DMS153 (cell line): ENCODE results near the gene JAKMIP1.
"Not testable (repeated sequence)": the region's sequence is repeated elsewhere in the genome, so short reads cannot be mapped to it uniquely, and the experiment has no call there.

Experiments used
- DNase-seq: peaks from one replicate; lab custom pipeline; 2025; lab: John Stamatoyannopoulos, UW

Gene JAKMIP1

DNA sequence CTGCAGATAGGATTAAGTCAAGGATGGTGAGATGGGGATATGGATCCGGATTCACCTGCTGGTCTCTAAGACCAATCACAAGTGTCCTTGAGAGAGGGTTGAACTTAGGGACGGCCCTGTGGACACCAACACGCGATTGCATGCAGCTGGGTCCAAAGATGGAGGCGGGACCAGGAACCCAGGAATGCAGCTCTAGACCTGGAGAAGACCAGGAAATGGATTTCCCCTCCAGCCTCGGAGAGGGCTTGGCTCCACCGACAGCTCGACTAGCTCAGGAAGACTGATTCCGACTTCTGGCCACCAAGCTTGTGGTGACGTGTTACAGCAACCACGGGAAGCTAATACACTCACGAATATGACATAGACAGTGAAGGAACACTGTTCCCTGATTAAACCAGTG is 186.8 kb downstream of the JAKMIP1 start:
- no peak for DNase-seq

DNA sequence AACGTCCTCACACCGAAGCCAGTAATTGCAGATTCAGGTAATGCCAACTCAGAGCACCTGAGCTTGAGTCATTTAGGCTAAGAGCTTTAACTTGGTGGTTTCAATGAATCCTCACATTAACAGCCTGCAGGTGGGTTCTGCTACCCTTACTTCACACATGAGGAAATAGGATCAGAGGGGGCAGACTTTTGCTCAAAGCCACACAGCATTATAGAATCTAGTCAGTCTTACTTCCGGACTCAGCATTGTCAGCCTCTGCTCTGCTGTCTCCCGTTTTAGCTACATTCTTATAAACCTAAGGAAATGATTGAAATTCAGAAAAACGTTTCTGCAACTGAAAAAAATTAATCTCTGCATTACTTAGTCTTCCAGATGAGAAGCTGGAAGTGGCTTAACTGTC is 188.1 kb downstream of the JAKMIP1 start:
- DNase-seq: no peak

DNA sequence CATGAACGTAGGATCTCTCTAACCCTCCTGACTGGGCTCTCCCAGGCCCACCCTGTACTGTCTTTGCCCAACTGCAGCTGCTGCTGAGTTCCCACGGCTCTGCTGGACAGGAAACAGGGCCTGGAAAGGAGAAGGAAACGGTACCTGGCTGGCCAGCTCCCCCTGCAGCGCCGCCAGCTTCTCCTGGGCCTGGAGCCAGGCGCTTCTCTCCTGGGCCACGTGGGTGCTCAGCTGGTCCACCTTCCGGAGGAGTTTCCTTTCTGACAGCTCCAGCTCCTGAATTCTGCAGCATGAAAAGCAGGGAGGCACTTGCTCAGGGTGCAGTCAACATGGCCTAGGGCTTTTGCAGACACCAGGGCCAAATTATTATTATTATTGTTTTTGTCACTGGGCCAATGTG is 188.7 kb downstream of the JAKMIP1 start:
- DNase-seq: peak; percentile 30

DNA sequence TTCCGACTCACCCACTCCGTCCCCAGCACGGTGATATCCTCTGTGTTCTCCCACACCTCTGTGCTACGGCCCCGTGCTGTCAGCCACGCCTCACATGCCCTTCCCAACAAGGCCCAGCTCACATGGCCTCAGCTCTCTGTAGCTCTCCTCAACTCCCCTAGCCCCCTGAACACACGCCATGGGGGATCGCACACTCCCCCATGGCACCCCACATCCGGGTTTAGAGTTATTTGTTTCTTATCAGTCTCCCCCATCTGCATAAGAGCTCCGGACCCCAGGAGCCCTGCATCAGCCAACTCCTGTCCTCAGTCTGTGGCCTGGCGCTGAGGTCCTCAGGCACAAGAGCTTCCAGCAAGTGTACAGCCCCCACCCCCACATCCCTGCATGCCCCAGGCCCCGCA is 189.1 kb downstream of the JAKMIP1 start:
- no peak for DNase-seq

DNA sequence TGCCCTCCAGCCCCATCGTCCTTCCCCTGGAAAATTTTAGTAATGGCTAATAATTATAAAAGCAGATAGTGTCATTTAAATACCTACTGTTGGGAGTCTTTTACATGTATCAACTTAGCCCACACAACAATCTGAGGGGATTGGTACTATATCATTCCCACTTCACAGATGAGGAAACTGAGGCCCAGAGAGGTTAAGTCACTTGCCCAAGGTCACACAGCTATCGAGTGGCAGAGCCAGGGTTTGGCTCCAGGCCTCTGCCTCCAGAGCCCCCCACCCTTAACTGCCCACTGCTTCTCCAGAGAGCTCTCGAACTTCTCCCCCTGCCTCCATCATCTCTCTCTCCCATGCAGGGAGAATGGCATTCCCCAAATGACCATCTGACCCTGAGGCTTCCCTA is 189.6 kb downstream of the JAKMIP1 start:
- no peak for DNase-seq

DNA sequence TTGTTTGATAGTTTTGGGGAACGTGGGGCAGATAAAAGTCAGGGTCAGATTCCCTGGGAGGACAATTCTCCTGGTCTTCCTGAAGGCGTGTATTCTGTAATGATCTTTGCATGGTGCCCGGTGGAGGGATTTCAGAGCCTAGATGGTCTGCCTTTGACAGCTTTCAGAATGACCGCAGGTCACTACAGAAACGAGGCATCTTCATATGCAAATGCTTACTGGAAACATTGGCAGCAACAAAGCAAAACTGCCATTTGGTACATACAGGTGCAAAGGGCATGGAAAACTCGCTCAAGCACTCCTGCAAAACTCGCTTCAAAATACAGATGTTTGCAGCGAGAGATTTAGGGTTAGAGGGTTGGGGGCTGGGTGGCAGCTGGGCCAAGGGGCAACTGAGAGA is 190.9 kb downstream of the JAKMIP1 start:
- DNase-seq: no peak

DNA sequence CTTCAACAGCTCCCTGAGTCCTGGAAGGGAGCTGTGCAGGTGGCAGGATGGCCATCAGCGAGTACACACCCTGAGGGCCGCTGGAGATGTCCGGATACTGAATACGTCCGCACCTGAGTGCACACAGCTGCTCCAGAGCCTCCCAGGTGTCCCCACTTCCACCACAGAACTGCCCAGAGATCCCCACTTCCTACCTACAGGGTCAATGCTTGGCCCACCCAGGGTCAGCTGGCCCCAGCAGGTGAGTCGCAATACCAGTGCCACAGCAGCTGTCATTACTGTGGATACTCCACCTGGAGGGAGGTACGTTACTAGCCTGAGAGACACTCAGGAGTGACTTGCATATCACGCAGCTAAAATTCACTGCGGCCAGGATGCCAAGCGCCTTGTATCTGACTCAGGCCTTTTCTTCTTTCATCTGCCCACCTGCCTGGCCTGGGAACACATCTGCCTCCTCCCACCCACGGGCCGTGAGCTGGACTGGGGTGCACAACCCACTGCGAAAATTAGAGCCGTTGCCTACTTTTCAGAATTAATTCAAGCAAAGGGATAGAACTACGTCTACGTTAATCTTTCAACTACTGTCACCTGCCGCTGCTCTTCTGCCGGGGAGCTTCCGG is 191.5 kb downstream of the JAKMIP1 start:
- no peak for DNase-seq

DNA sequence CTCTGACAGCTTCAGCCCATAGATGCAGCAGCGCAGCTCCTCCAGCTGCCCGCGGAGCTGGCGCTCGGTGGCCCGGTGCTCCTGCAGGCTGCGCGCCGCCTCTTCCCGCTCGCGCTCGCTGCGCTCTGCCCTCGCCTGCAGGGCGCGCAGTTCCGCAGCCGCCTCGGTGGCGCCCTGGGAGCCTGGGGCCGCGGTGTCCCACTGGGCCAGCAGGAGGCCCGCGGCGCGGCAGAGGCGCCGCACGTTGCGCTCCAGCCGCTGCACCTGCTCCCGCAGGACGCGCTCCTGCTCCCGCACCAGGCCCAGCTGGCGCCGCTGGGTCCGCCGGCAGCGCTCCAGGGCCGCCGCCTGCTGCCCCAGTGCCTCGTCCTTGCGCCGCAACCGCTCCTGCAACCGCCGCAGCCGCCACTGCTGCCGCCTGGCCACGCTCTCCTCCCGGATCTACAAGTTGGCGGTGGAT is 192.2 kb downstream of the JAKMIP1 start:
- DNase-seq: no peak

DNA sequence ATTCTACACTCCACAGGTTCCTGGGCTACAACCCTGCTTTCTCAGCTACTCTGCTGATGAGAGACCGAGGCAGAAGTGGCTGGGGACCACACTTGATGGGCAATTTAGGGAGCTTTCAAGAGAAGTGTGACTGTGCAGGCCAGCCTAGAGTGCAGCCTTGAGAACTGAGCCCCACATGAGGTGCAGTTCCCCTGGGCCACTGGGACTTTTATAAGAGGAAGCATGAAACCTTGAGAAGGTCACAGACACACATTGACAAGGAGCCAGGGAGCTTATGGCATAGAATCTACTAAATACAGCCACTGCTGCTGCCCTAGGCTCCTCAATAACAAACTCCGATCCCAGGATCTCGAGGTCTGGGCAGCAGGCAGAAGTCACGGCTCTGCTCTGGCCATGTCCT is 195.2 kb downstream of the JAKMIP1 start:
- DNase-seq: no peak

DNA sequence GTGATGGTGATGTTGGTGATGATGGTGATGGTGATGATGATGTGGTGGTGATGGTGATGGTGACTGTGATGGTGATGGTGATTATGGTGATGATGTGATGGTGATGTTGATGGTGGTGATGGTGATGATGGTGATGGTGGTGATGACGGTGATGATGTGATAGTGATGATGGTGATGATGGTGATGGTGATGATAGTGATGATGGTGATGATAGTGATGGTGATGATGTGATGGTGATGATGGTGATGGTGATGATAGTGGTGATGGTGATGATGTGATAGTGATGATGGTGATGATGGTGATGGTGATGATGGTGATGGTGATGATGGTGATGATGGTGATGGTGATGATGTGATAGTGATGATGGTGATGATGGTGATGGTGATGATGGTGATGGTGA is 196.9 kb downstream of the JAKMIP1 start:
- not testable (repeated sequence) for DNase-seq

DNA sequence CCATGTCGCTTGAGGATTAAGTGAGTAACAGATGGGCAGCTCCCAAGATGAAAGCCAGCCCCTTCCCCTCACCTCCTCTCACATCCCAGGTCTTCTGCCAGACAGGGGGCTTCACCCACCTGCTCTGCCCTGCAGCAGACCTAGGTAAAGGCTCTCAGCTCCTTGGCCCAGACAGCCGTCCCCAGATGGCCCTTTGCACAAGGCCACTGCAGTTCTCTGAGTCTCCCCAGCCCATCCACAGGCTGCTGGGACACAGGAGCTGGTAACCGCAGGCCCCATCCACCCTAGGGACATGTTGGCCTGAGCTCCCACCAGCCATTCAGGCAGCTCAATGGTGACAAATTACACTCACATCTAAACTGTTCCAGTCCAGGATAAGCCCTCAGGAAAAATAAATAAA is 197.4 kb downstream of the JAKMIP1 start:
- DNase-seq: no peak

DNA sequence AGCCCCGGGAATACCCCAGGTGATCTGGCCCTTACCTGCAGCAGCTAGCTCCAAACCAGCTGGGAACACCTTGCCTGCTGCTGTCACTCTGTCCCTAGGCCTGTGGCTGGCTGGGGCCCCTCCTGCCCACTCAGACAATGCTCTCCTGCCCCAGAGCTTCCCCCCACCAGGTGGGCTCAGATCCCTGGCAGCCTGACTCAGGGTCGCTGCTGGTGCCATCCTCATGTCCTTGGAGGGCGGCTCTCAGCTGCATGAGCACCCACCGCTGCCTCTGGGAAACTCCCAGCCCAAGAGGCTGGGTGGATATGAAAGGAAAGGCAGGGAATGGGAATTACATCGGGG is 197.9 kb downstream of the JAKMIP1 start:
- DNase-seq: no peak

DNA sequence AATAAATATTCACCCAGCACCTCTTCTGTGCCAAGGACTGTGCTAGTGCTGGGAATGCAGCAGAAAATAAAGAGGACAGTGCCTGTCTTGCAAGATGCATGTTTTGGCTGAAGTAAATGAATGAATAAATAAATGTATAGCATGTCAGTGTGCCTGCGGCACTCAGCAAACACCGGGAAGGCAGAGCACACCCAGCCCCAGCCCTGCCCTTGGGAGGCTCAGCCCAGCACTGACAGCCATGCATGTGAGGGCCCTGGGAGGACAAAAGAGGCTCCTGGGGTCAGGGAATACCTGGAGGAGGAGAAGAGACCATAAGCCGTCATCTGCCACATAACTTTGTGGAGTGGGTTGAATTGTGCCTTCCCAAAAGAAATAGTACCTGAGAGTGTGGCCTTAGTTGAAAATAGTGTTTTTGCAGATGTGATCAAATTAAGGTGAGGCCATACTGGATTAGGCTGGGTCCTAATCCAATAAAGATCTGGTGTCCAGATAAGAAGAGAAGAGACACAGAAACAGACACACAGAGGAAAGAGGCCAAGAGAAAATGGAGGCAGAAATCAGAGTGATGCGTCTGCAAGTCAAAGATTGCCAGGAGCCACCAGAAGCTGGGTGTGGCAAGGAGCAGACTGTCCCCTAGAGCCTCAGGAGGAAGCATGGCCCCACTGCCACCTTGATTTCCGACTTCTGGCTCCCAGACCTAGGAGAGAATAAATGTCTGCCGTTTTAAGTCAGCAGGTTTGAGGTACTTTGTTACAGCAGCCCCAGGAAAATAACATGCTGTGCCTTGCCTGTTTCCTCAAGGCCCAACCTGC is 198.5 kb downstream of the JAKMIP1 start:
- DNase-seq: no peak

DNA sequence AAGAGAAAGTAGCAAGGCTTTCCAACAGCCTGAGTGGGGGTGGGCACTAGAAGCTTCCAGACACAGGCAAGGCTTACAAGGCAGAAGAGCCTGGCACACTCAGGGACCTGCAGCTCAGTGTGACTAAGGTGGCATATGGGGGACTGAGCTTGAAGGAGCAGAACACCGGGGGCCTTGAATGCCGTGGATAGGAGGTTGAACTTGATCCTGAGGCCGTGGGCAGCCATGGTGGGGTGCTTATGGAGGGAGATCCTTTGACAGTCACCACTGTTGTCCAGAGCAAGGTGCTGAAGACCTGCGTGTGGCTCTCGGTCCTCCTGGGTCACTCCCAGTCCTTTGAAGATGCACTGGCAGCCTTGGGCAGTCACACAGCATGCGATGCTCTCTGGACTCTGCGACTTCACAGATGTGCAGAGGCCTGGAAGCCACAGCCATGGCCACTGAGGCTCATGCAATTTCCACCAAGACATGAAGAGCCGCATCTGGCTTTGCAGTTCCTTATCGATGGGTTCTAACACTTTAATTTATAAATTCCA is 200.5 kb downstream of the JAKMIP1 start:
- DNase-seq: no peak

DNA sequence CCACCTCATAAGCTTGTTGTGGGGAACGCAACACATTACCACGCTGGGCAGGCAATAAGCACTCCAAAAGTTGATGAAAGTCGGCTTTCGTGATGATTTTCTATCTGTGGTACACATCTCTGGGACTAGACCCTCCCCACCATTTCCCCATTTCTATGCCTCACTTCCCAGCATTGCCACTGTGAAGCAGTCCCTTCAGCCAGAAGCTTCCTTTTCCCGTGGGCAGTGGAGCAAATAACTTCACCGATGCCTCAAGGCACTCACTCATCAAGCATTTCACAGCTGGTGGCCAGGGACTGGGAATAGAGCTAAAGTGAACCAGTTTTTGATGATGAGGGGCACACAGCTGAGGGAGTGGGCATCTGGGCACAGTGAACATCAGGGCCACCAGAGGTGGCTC is 201.0 kb downstream of the JAKMIP1 start:
- DNase-seq: no peak

DNA sequence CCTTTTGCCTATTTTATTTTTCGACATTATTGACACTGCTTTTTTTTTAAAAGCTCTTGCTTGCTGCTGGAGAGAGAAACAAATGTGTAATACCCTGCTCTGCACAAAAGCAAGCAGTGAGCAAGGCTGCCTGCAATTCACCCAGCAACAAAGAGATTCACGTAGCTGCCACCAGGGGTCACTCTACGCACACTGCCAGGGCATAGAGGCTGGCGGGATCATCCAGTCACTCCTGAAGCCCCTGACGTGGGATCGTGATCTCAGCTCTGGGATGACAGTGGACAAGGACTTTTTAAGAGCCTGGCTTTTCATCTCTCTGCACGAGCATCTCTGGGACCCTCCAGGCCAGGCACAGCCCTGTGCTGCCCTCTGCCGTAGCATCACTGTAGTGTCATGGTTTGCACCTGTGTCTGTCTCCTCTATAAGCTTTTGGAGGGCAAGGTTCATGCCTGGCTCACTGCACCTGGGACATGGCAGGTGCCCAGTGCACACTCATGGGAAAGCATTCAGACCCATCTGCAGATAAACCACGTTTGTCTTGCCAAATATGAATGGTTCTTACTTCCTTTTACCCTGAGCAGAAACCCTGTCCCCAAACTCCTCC is 201.9 kb downstream of the JAKMIP1 start:
- DNase-seq: peak; percentile 27

DNA sequence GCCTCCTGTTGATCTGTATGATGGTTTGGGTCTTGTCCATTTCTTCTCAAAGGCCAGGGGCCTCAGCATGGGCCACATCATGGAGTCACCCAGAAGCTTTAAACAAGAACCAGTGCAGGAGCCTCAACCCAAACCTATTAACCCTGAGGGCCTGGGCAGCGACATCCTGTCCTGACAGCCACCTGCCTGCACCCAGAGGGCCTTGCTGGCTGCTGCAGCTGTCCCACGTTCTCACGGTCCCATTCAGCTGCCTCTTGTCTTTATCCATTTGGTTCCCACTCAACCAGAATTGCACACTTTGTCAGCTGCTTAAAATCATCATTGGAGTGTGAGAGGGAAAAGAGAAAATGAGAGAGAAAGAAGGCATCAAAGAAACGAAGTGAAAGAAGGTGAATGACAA is 203.7 kb downstream of the JAKMIP1 start:
- DNase-seq: peak; percentile 33

DNA sequence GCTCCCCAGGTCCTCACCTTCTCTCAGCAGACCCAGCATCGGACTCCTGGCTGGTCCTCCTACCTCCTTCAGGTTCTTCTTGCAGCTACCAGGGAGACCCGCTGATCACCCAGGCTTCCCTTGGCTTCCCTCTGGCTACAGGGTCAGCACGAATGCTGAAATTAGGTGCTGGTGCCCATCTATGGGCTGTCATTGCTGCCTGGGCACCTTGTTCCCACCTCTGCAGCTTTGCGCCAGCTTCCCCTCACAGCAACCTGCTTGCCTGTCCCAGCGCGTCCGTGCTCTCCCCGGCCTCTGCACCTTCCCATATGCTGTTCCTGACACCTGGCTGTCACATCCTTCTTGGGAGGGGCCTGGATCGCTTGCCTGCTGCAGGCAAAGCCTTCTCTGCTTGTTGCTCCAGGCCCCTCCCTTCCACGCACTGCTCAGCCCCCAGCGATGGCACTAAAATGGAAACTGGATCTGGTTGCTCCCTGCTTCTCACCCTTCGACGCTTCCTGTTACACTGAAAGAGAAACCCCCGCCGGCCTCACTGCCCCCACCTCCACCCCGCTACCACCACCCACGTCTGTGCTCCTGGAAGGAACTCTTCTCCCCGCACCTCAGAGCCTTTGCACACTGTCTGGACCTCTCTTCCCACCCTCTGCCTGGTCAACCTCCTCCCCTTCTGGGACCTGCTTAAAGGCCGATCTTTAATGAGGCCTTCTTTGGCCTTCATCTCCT is 204.3 kb downstream of the JAKMIP1 start:
- peak; percentile 48 for DNase-seq

DNA sequence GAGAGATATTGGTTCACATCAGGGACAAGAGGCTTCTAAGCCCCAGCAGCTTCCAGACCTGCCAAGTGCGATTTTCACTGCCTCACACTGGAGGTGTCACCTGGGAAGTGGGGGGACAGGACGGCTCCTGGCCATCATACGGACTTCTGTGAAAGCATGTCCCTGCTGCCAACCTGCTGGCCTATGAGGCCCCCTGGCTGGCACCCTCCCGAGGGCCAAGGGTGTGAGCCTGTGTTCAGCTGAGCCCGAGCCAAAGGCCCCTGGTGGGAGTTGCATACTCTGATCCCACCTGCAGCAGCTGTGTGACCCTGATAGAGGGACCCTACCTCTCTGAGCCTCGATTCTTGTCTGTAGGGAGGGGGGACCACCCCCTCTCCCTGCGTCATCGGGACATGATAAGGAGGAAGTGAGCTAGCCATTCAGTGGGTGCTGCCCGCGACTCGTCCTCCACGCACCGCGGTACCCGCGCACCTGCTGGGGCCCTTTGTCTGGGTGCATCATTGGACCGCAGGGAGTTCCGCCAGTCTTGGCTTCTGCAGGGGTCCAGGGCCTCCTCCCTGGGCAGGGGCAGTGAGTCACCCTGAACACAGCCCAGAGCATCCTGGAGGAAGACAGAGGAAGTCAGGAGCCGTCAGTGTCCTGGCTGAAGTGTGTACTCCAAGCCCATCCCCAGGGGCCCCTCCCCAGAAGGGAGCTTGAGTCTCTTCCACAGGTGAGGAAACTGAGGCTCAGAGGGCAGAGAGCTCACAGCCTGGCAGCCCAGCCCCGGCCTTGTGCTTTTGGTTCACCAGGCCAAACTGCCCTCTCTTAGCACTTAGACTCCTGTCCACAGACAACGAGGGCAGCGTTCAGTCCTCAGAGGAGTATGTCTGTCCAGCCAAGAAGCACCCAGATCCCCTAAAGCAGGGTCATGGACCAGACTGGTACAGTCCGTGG is 206.2 kb downstream of the JAKMIP1 start:
- no peak for DNase-seq

DNA sequence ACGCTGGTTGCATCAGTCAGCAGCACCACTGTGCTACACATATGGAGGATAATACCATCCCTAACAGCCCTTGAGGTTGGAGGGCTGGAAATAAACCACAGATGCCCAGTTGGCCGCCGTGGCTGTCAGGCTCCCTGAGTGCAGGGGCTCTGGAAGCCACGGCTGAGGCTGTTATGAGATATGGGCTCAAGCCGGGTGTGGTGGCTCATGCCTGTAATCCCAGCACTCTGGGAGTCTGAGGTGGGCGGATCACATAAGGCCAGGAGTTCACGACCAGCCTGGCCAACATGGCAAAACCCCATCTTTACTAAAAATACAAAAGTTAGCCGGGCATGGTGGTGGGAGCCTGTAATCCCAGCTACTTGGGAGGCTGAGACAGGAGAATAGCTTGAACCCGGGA is 207.0 kb downstream of the JAKMIP1 start:
- DNase-seq: not testable (repeated sequence)

DNA sequence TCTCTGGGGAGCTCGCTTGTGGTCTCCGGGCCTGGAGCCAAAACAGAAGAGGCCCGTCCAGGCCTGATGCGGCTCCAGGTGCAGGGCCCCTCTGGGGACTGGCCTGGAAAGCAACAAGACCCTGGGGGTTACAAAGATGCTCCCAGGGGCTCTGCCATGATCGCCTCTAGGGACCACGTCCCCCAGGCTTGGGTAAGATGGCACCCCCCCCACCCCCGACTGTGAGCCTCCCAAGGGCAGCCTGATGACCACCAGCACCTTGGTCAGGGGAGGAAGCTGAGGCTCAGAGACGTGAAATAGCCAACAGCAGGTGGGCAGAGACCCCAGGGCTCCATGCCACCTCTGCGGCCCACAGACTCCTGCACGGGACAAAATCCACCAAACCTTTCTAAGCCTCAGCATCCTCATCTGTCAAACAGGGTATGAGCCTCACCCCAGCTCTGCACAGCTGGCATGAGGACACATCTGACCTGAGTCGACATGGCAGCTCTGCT is 207.5 kb downstream of the JAKMIP1 start:
- DNase-seq: no peak
